ENCODE measurements around the gene DHX16. TPM values are rescaled to one million over a fixed set of nuclear protein-coding genes. Genes with fewer than 3 reads are reported as not detected.

DHX16 gene
- total RNA-seq, 1 experiment from 2014 or later, result 59.5 TPM

DNA sequence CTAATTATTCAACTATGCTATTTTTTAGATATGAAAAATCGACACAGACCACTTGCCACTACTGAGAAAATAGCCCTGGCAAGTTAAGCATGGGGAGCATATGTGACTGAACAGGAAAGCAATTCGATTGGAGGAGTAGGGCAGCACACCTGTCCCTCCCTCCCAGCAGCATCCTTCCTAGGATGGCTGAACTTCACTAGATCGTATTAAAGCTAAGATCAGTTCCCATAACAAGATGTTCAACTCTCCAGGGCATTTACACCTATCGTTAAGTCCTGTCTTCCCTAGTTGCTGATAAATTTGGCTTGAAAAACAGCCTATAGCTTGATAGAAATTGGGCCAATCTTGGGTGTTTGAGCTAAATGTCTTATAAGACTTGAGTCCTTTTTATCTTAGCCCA lies 62.7 kb downstream of the DHX16 start:
- no peak for DNase-seq (ENCODE audit: low read depth in 1 of 2, low spot score in 2 of 2)
- Histone ChIP-seq H3K4me1 (replicated peaks) (peaks cover 30% of the 10 kb centered on the region), H3K4me3 (no peak overlapping the region), H3K27me3 (replicated peaks) (no peaks in the 10 kb centered on the region), H3K36me3 (peaks cover 89% of the 10 kb centered on the region), H3K9me3 (replicated peaks) (no peaks in the 10 kb centered on the region), H3K27ac (no peak overlapping the region)

DNA sequence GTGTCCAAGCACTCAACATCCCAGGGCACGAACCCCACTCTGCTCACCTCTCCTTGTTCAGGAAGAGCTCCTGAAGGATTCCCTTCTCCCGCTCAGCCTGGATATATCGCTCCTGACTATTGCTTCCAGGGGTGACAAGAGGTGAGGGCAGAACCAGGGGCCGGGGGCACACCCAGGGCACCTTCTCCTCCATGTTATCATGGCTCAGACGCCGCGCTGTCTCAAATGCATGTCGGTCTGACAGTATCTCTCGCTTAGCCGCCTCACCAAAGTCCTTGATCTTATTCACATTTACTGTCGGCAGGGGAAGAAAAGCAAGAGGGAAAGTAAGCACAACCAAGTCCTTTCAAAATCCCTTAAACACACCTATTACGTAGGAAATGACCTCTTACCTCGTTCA lies 68.8 kb downstream of the DHX16 start:
- H3K4me1 ChIP-seq (replicated peaks), result no peaks in the 10 kb centered on the region
- H3K36me3 ChIP-seq, result peaks cover 96% of the 10 kb centered on the region

More for the DNA sequence above, 68.8 kb downstream of the DHX16 start:
- no peak overlapping the region for H3K27ac ChIP-seq
- no peak for DNase-seq (ENCODE audit: low read depth in 1 of 2, low spot score in 2 of 2)
- H3K4me3 ChIP-seq, result no peak overlapping the region
- no peaks in the 10 kb centered on the region for H3K27me3 ChIP-seq (replicated peaks)
- H3K9me3 ChIP-seq (replicated peaks), result no peaks in the 10 kb centered on the region

Other genes starting within 250 kb of the DHX16 start
- gene HLA-E, start 183.5 kb downstream of the DHX16 start, total RNA-seq (2014; rRNA removed; shearing (Covaris generic)), result 214 and 294 TPM in 2 replicates
- 20.9 and 49.5 TPM in 2 replicates for gene GNL1, start 116.5 kb downstream of the DHX16 start, total RNA-seq (2014; rRNA removed; shearing (Covaris generic))
- 7.8 and 7.9 TPM in 2 replicates for gene PRR3, start 115.7 kb downstream of the DHX16 start, total RNA-seq (2014; rRNA removed; shearing (Covaris generic))
- gene ABCF1, start 101.6 kb downstream of the DHX16 start, total RNA-seq (2014; rRNA removed; shearing (Covaris generic)), result 38.8 and 59.3 TPM in 2 replicates
- 16.8 and 21.0 TPM in 2 replicates for gene PPP1R10, start 55.8 kb downstream of the DHX16 start, total RNA-seq (2014; rRNA removed; shearing (Covaris generic))
- 44.4 and 46.8 TPM in 2 replicates for gene MRPS18B, start 55.2 kb downstream of the DHX16 start, total RNA-seq (2014; rRNA removed; shearing (Covaris generic))
- 0.66 and 3.4 TPM in 2 replicates for gene ATAT1, start 46.1 kb downstream of the DHX16 start, total RNA-seq (2014; rRNA removed; shearing (Covaris generic))
- 4.9 and 15.8 TPM in 2 replicates for gene C6orf136, start 25.9 kb downstream of the DHX16 start, total RNA-seq (2014; rRNA removed; shearing (Covaris generic))
- gene PPP1R18, start 13.6 kb upstream of the DHX16 start, total RNA-seq (2014; rRNA removed; shearing (Covaris generic)), result 53.2 and 76.8 TPM in 2 replicates
- 6.8 and 10.0 TPM in 2 replicates for gene NRM, start 18.0 kb upstream of the DHX16 start, total RNA-seq (2014; rRNA removed; shearing (Covaris generic))
- 8.4 and 8.6 TPM in 2 replicates for gene MDC1, start 44.3 kb upstream of the DHX16 start, total RNA-seq (2014; rRNA removed; shearing (Covaris generic))
- 1,157 and 1,642 TPM in 2 replicates for gene TUBB, start 47.3 kb upstream of the DHX16 start, total RNA-seq (2014; rRNA removed; shearing (Covaris generic))
- 200 and 254 TPM in 2 replicates for gene FLOT1, start 69.7 kb upstream of the DHX16 start, total RNA-seq (2014; rRNA removed; shearing (Covaris generic))
- gene IER3, start 71.5 kb upstream of the DHX16 start, total RNA-seq (2014; rRNA removed; shearing (Covaris generic)), result 119 and 139 TPM in 2 replicates
- gene DDR1, start 211.5 kb upstream of the DHX16 start, total RNA-seq (2014; rRNA removed; shearing (Covaris generic)), result 17.0 and 18.2 TPM in 2 replicates
- 13.4 and 17.7 TPM in 2 replicates for gene GTF2H4, start 235.2 kb upstream of the DHX16 start, total RNA-seq (2014; rRNA removed; shearing (Covaris generic))
- 21.2 and 28.9 TPM in 2 replicates for gene VARS2, start 241.2 kb upstream of the DHX16 start, total RNA-seq (2014; rRNA removed; shearing (Covaris generic))